Loucy (cell line): Measurements from ENCODE around the gene CCDC28B.

ENCODE experiments used
- H2AFZ ChIP-seq: fragments of 200-600 bp; sonication (generic); 2 replicates; pipeline ENCODE4 v1.6.0; 2016; ENCODE audit warnings: antibody characterized with exemption, mild to moderate bottlenecking, low read length, moderate library complexity
- H3F3A ChIP-seq: fragments of 200-600 bp; 2 replicates; pipeline ENCODE4 v1.6.0; 2016; ENCODE audit warnings: antibody characterized with exemption, low read depth, mild to moderate bottlenecking
- H3K27me3 ChIP-seq: fragments of 200-600 bp; sonication (generic); 2 replicates; pipeline ENCODE4 v1.6.1; 2014; ENCODE audit warnings: low read length, mild to moderate bottlenecking; ENCODE audit not compliant: insufficient read depth, poor library complexity, severe bottlenecking
- H3K36me3 ChIP-seq: fragments of 200-600 bp; sonication (generic); 2 replicates; pipeline ENCODE4 v1.6.1; 2016; ENCODE audit warnings: low read length; ENCODE audit not compliant: insufficient read depth
- H3K4me1 ChIP-seq: fragments of 200-600 bp; sonication (generic); 2 replicates; pipeline ENCODE4 v1.5.1; 2014; ENCODE audit warnings: low read length, mild to moderate bottlenecking; ENCODE audit not compliant: insufficient read depth, poor library complexity, severe bottlenecking
- H3K4me2 ChIP-seq: fragments of 200-600 bp; sonication (generic); 2 replicates; pipeline ENCODE4 v1.6.0; 2014; ENCODE audit warnings: antibody characterized with exemption, low read length, low read depth, mild to moderate bottlenecking; ENCODE audit not compliant: poor library complexity, severe bottlenecking
- H3K4me3 ChIP-seq: fragments of 200-600 bp; sonication (generic); 2 replicates; pipeline ENCODE4 v1.5.1; 2014; ENCODE audit warnings: low read length, mild to moderate bottlenecking, mixed read lengths; ENCODE audit not compliant: poor library complexity, severe bottlenecking
- H3K79me2 ChIP-seq: fragments of 200-600 bp; sonication (generic); 2 replicates; pipeline ENCODE4 v1.6.1; 2014; ENCODE audit warnings: low read length; ENCODE audit not compliant: insufficient read depth
- H3K9ac ChIP-seq: fragments of 200-600 bp; sonication (generic); 2 replicates; pipeline ENCODE4 v1.6.0; 2014; ENCODE audit warnings: mild to moderate bottlenecking, low read depth, low read length, moderate library complexity; ENCODE audit not compliant: poor library complexity, severe bottlenecking
- H3K9me2 ChIP-seq: fragments of 200-600 bp; sonication (generic); replicated peaks from 2 replicates; pipeline ENCODE4 v1.6.1; 2016; ENCODE audit warnings: low read depth, low read length, mixed read lengths
- H3K9me3 ChIP-seq: fragments of 200-600 bp; sonication (generic); 2 replicates; pipeline ENCODE4 v1.6.1; 2014; ENCODE audit warnings: mild to moderate bottlenecking, antibody characterized with exemption, low read length, low read depth; ENCODE audit not compliant: insufficient read depth
- H4K20me1 ChIP-seq: fragments of 200-600 bp; sonication (generic); 2 replicates; pipeline ENCODE4 v1.6.0; 2014; ENCODE audit warnings: antibody characterized with exemption, low read length, mild to moderate bottlenecking; ENCODE audit not compliant: insufficient read depth, poor library complexity, severe bottlenecking
- CTCF ChIP-seq: fragments of 200-600 bp; sonication (generic); conservative IDR thresholded peaks from 2 replicates; pipeline ENCODE4 v1.5.1; 2014; ENCODE audit warnings: mild to moderate bottlenecking, antibody characterized with exemption, low read length
- EZH2phosphoT487 ChIP-seq: fragments of 200-600 bp; IDR thresholded peaks from 2 replicates; pipeline ENCODE4 v1.6.1; 2018; ENCODE audit warnings: antibody characterized with exemption, mild to moderate bottlenecking, moderate library complexity, borderline replicate concordance

Gene CCDC28B

GRCh38 chr1:32200226-32201010, at the start of gene CCDC28B:
CCDC28B (plus strand) TSS chr1:32200595; CDS start chr1:32201936, 1,341 bp downstream.
- Histone ChIP-seq H3K9me3 (no peaks in the 10 kb centered on the region), H4K20me1 (peaks cover 34% of the 10 kb centered on the region), H3K4me1 (peaks cover 55% of the 10 kb centered on the region), H2AFZ (peak within 1 kb of the TSS; percentile 74), H3K4me3 (peak within 1 kb of the TSS; percentile 81), H3K9ac (peak within 1 kb of the TSS; percentile 71), H3K27me3 (no peaks in the 10 kb centered on the region), H3K79me2 (peaks cover 11% of the 10 kb centered on the region; the same call in 1 of the 2 replicates), H3F3A (peaks cover 3% of the 10 kb centered on the region; the same call in 1 of the 2 replicates), H3K9me2 (no peaks in the 10 kb centered on the region), H3K36me3 (peaks cover 13% of the 10 kb centered on the region; the same call in 1 of the 2 replicates), H3K4me2 (peak within 1 kb of the TSS; percentile 93)
- no peak for TF ChIP-seq EZH2phosphoT487
- TF ChIP-seq CTCF = no peak

GRCh38 chr1:32150847-32151246, 49.5 kb upstream of the CCDC28B start:
- H3K9ac ChIP-seq = no peak overlapping the region
- H3K36me3 ChIP-seq = peaks cover 11% of the 10 kb centered on the region
- no peaks in the 10 kb centered on the region for H3K4me1 ChIP-seq
- no peak for TF ChIP-seq EZH2phosphoT487
- H3F3A ChIP-seq = no peaks in the 10 kb centered on the region
- no peaks in the 10 kb centered on the region for H4K20me1 ChIP-seq
- H3K9me2 ChIP-seq = no peaks in the 10 kb centered on the region
- no peaks in the 10 kb centered on the region for H3K27me3 ChIP-seq
- H3K9me3 ChIP-seq = no peaks in the 10 kb centered on the region
- no peak overlapping the region for H3K4me2 ChIP-seq
- no peak overlapping the region for H2AFZ ChIP-seq
- peaks cover 73% of the 10 kb centered on the region for H3K79me2 ChIP-seq
- H3K4me3 ChIP-seq = no peak overlapping the region

GRCh38 chr1:32151319-32151787, 49.0 kb upstream of the CCDC28B start:
- Histone ChIP-seq H3K4me2 (no peak overlapping the region), H3K27me3 (no peaks in the 10 kb centered on the region), H3K4me1 (no peaks in the 10 kb centered on the region), H3F3A (no peaks in the 10 kb centered on the region), H3K9ac (no peak overlapping the region), H3K79me2 (peaks cover 68% of the 10 kb centered on the region), H3K9me3 (no peaks in the 10 kb centered on the region), H3K9me2 (no peaks in the 10 kb centered on the region), H3K36me3 (peaks cover 17% of the 10 kb centered on the region), H3K4me3 (no peak overlapping the region), H2AFZ (no peak overlapping the region), H4K20me1 (no peaks in the 10 kb centered on the region)
- TF ChIP-seq EZH2phosphoT487 (no peak), CTCF (no peak)
